GM18520 (cell line): Measurements from ENCODE around the gene HECTD4.
A peak's percentile ranks its signal among the peaks of the same experiment; 100 is the strongest.
"Not testable (repeated sequence)": the region's sequence is repeated elsewhere in the genome, so short reads cannot be mapped to it uniquely, and the experiment has no call there.

Experiments used
- ATAC-seq: cut with Tn5 transposase; IDR thresholded peaks from one replicate; pipeline ENCODE4 v1.9.1; 2021; ENCODE audit not compliant: unreplicated experiment

The HECTD4 gene

GRCh38 chr12:112130441-112130998, 251.7 kb downstream of the HECTD4 start:
- ATAC-seq, result peak; percentile 47

DNA sequence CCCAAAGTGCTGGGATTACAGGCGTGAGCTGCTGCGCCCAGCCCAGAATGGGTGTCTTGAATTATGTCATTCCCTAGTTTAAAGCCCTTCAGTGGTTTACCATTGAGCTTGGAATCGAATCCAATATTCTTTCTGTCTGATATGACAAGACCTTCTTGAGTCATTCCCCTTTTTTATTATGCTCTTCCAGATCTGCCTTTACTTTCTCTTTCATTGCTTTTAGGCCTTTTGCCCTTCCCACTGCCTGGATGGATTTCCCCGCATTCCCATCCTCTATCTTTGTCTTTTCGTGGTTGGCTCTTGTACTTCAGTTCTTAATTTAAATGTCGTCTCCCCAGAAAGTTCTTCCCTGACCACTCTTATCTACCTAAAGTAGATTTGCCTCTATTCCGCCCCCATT, 255.3 kb downstream of the HECTD4 start:
- no peak for ATAC-seq

GRCh38 chr12:112126000-112126438, 256.2 kb downstream of the HECTD4 start:
- ATAC-seq, result no peak

DNA sequence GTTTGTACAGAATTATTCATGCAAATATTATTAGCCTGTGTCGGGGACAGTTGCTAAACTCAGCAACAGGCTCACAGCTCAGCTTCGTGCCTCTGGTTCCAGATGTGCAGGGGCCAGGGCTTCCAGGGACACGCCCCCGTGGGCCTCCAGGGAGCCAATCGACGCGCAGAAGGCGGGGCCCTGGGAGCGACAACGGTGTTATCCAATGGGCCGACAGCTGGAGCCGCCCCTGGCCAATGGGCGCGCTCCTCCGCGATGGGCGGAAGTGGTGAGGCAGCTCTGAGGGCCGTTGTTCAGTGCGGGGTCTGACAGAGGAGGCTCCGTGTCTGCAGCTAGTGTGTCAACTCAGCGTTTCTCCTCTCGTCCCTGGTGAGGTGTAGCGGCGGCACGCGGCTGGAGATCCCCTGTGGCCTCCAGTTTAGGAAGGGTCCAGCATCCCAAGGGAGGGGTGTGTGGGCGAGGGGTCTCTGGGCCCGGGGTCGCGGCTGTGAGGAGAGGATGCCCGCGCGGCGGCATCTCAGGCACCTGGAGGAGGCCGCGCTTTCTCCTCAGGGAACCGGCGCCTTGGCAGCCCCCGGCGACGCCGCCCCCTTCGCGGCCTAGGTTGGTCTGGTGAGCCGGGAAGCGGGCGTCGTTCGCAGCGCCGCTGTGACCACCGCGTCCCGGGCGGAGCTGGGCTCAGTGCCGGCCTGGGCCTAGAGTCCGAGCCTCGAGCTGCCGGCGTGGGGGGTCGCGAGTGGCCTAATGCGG, 256.8 kb downstream of the HECTD4 start, which contains the start of gene TRAFD1:
Gene TRAFD1, plus strand, starts transcription at position 311 of the 750 bp plus-strand sequence. CDS start 4,963 bp downstream, outside the sequence.
- peak; percentile 93 for ATAC-seq

- ATAC-seq, result no peak
These were observed 257.3 kb downstream of the HECTD4 start for GRCh38 chr12:112124918-112125249.

DNA sequence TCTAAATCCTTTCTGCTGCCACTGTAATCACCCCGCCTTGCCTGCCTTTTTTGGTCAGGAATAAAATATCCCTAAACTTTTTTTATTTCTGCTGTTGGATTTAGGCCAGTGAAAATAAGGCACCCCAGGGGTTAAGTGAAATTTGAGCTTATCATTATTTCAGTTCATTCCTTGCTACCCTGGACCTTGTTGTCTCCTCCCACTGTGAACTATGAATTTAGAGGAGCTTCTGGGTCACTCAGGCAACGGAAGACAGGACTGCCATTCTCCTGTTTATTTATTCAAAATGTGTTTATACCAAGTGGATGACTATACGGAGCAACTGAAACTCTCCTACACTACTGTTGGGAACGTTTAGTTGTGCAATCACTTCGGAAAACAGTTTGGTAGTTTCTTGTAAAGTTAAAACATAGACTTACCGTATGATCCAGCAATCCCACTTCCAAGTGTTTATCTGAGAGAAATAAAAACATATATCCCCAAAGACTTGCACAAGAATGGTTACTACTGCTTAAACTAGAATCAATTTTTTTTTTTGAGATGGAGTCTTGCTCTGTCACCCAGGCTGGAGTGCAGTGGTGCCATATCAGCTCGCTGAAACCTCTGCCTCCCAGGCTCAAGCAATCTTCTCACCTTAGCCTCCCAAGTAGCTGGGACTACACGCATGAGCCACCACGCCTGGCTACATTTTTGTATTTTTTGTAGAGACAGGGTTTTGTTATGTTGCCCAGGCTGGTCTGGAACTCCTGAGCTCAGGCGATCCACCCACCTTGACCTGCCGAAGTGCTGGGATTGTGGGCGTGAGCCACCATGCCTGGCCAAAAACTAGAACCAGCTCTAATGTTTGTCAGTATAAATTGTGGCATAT, 259.2 kb downstream of the HECTD4 start:
- no peak for ATAC-seq

DNA sequence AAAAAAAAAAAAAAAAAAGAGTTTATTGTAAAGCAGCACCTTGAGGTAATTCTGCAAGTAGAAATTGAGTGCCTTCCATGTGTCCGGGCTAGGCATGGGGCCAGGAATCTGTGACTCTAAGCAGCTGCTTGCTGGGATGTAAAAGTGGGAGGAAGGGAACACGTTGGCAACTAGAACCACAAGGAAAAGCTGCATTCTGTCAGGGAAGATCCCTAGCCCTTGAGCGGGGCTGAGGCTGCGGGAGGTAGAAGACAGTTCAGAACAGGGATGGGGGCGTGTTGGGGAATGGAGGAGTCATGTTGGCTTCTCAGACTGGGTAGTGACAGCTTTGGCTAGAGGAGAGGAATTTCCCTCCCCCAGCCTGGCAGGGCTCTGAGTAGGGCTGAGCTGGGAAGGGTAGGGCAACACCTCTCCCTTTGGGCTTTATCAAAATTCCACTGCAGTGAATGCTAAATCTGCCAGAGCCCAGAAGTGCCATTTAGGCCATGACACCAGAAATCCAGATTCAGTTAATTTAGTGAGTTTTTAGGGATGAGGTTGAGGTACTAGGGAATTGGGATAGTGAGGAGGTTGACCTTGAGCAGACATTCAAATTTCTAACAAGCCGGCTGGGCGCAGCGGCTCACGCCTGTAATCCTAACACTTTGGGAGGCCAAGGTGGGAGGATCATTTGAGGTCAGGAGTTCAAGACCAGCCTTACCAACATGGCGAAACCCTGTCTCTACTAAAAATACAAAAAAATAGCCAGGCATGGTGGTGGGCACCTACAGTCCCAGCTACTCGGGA, 260.3 kb downstream of the HECTD4 start:
- no peak for ATAC-seq

DNA sequence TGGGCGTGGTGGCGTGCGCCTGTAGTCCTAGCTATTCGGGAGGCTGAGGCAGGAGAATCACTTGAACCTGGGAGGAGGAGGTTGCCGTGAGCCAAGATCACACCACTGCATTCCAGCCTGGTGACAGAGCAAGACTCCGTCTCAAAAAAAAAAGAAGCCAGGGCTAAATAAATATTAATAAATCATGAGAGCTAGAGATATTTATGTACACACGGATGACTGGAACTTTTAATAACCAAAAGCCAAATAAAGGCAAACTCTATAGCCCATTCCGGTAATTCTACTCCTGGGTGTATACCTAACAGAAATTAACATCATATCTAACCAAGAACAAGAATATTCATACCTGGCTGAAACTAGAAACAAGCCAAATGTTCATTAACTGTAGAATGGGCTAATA, 264.5 kb downstream of the HECTD4 start:
- ATAC-seq, result no peak

- no peak for ATAC-seq
These were observed 265.8 kb downstream of the HECTD4 start for GRCh38 chr12:112116232-112117060.

GRCh38 chr12:112115259-112116045, 266.8 kb downstream of the HECTD4 start:
- ATAC-seq, result no peak

DNA sequence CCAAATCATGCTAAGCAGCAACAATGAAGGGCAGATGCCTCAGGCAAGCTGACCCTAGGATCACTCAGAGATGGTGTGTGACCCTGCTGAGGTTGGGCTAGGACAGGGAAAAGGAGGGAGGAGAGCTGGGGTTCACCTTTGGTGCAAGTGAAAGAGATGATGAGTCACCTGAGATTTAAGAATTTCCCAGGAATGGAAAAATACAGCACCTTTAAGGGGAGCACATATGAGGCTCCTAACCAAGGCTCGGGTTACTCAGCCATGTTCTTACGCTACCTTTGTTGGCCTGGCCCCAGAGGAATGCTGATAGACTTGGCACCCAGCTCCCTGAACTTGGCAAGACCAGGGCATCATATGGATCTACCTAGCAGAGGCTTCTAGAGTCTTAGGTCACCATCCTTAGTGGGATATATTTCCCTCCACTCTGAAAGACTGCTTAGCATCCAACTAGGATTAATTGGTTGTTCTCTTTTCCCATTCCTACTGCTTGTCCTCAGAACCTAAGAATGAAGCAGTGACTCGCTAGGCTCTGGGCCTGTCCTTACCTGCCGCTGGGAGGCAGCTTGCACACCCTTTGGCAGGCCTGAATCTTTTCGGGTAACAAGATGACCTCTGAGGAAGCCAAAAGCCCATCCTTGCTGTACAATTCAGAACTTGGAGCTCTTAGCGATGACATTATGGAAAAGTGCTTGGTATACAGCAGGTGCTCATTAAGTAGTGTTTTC, 269.7 kb downstream of the HECTD4 start:
- ATAC-seq, result no peak

DNA sequence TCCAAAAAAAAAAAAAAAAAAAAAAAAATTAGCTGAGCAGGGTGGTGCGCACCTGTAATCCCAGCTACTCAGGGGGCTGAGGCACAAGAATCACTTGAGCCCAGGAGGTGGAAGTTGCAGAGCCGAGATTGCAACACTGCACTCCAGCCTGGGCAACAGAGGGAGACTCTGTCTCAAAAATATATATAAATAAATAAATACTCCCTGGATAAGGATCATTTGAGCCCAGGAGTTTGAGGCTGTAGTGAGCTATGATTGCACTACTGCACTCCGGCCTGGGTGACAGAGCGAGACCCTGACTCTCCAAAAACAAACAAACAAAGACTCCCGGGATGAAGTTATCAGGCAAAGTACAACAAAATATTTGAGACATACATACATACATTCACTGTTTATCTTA, 270.3 kb downstream of the HECTD4 start:
- ATAC-seq, result no peak

- ATAC-seq, result not testable (repeated sequence)
These were observed 271.2 kb downstream of the HECTD4 start for GRCh38 chr12:112110787-112111662.
